ENCODE results near the gene CDCA7L.

GRCh38 chr7:21971780-21972396, 26.2 kb upstream of the CDCA7L start:
- TF ChIP-seq CTCF (IDR thresholded peaks at IDR 0.05) (no peak), POLR2A (IDR thresholded peaks at IDR 0.05) (no peak)

Measured in testis (tissue), 2 donors.